Colonic mucosa (tissue), 4 donors: Measurements from ENCODE around the gene FAAP20. TPM values are rescaled to one million over a fixed set of nuclear protein-coding genes. Genes with fewer than 3 reads are reported as not detected.
A peak's percentile ranks its signal among the peaks of the same experiment; 100 is the strongest.

Source experiments
- DNase-seq: peaks from one replicate; pipeline ENCODE4 v3.0.0-alpha.2; 2020
- H3K27ac ChIP-seq: fragments of 200-600 bp; one replicate; pipeline ENCODE4 v1.8.0; 2021
- H3K27me3 ChIP-seq: fragments of 200-600 bp; one replicate; pipeline ENCODE4 v1.8.0; 2021
- H3K36me3 ChIP-seq: fragments of 200-600 bp; one replicate; pipeline ENCODE4 v1.8.0; 2021
- H3K4me1 ChIP-seq: fragments of 200-600 bp; one replicate; pipeline ENCODE4 v1.8.0; 2021; ENCODE audit warnings: mild to moderate bottlenecking
- H3K4me3 ChIP-seq: fragments of 200-600 bp; one replicate; pipeline ENCODE4 v1.8.0; 2021
- H3K9ac ChIP-seq, 2 donors: one replicate each; pipeline ENCODE4 v1.7.0; 2013; ENCODE audit warnings: control low read depth in 2 of 2, low read depth in 2 of 2, low read length in 2 of 2
- H3K9me3 ChIP-seq: fragments of 200-600 bp; one replicate; pipeline ENCODE4 v1.8.0; 2021
- CTCF ChIP-seq: fragments of 200-600 bp; IDR thresholded peaks from one replicate; pipeline ENCODE4 v1.8.0; 2022; ENCODE audit warnings: antibody characterized with exemption, mild to moderate bottlenecking
- intact Hi-C: fragments of 100-400 bp; cut with DNase I; formaldehyde crosslinking; loops from one replicate; pipeline ENCODE4 v1.14.1; 2022
- total RNA-seq, 2 donors: library from RNA; stranded (reverse); fragmentation: NEBNext Ultra II Directional in 1 of 2; extraction: Animal tissue kit (Norgen Biotek cat#: 25700) in 1 of 2; gene quantifications; one replicate each; pipeline ENCODE4 v1.2.1, GENCODE V29; 2021
- donor health status: healthy.
- donor health status: DM: no; HTN: no; CAD: no.
- donor health status: DM: no; HTN: no; CAD: no.

FAAP20 gene
- total RNA-seq, 2 donors from 2014 or later = 29.9 to 53.7 TPM

GRCh38 chr1:2215329-2215728 is 20.8 kb upstream of the FAAP20 start:
- peaks cover 8% of the 10 kb centered on the region for H3K4me1 ChIP-seq
- no peaks in the 10 kb centered on the region for H3K27me3 ChIP-seq
- no peak overlapping the region for H3K4me3 ChIP-seq
- intact Hi-C loops = no loop called here
- H3K9ac ChIP-seq = no peak overlapping the region
- no peaks in the 10 kb centered on the region for H3K36me3 ChIP-seq
- H3K9me3 ChIP-seq = no peaks in the 10 kb centered on the region
- TF ChIP-seq CTCF = no peak
- DNase-seq = no peak
- H3K27ac ChIP-seq = no peak overlapping the region

GRCh38 chr1:2214541-2215241 is 20.1 kb upstream of the FAAP20 start:
- Histone ChIP-seq H3K9me3 (no peaks in the 10 kb centered on the region), H3K27me3 (no peaks in the 10 kb centered on the region), H3K9ac (peak overlapping the region; percentile 58 to 78), H3K27ac (peak overlapping the region; percentile 89), H3K4me3 (no peak overlapping the region), H3K36me3 (no peaks in the 10 kb centered on the region), H3K4me1 (peaks cover 8% of the 10 kb centered on the region)
- DNase-seq = no peak
- TF ChIP-seq CTCF = no peak
- intact Hi-C loops = no loop called here

- Histone ChIP-seq H3K9ac (peak overlapping the region; percentile 78 to 87), H3K27ac (peak overlapping the region; percentile 89), H3K4me3 (no peak overlapping the region), H3K9me3 (no peaks in the 10 kb centered on the region), H3K4me1 (peaks cover 8% of the 10 kb centered on the region), H3K27me3 (no peaks in the 10 kb centered on the region), H3K36me3 (no peaks in the 10 kb centered on the region)
- DNase-seq = peak; percentile 62
- intact Hi-C loops = no loop called here
- TF ChIP-seq CTCF = no peak
Observed at GRCh38 chr1:2213576-2214505, 19.3 kb upstream of the FAAP20 start.

GRCh38 chr1:2212532-2213491 is 18.2 kb upstream of the FAAP20 start:
- intact Hi-C loops = no loop called here
- Histone ChIP-seq H3K36me3 (no peaks in the 10 kb centered on the region), H3K27ac (peak overlapping the region; percentile 89), H3K9me3 (no peaks in the 10 kb centered on the region), H3K9ac (peak overlapping the region; percentile 78 to 87), H3K4me3 (peak overlapping the region; percentile 14), H3K27me3 (no peaks in the 10 kb centered on the region), H3K4me1 (peaks cover 8% of the 10 kb centered on the region)
- peak; percentile 32 for TF ChIP-seq CTCF
- peak; percentile 85 for DNase-seq

GRCh38 chr1:2212274-2212531 is 17.6 kb upstream of the FAAP20 start:
- Histone ChIP-seq H3K27ac (peak overlapping the region; percentile 89), H3K9ac (peak overlapping the region in 1 of 2 donors; percentile 63), H3K4me3 (no peak overlapping the region), H3K4me1 (peaks cover 8% of the 10 kb centered on the region), H3K9me3 (no peaks in the 10 kb centered on the region), H3K36me3 (no peaks in the 10 kb centered on the region), H3K27me3 (no peaks in the 10 kb centered on the region)
- no peak for DNase-seq
- intact Hi-C loops = no loop called here
- no peak for TF ChIP-seq CTCF
